OCI-LY1 (cell line): Measurements from ENCODE around the gene COL9A1.

Experiments
- H2AFZ ChIP-seq: fragments of 200-600 bp; sonication (generic), shearing (Covaris generic); 2 replicates; pipeline ENCODE4 v1.6.0; 2014; ENCODE audit warnings: antibody characterized with exemption, mild to moderate bottlenecking, low read length
- H3F3A ChIP-seq: fragments of 200-600 bp; sonication (generic), shearing (Covaris generic); 2 replicates; pipeline ENCODE4 v1.6.0; 2014; ENCODE audit warnings: mild to moderate bottlenecking, antibody characterized with exemption, low read length, moderate library complexity; ENCODE audit not compliant: insufficient read depth
- H3K27ac ChIP-seq: fragments of 200-600 bp; sonication (generic); 2 replicates; pipeline ENCODE4 v1.5.1; 2014; ENCODE audit warnings: low read length, mixed run types, mild to moderate bottlenecking, low read depth; ENCODE audit not compliant: poor library complexity, severe bottlenecking
- H3K27me3 ChIP-seq: fragments of 200-600 bp; sonication (generic); 2 replicates; pipeline ENCODE4 v1.6.0; 2014; ENCODE audit warnings: antibody characterized with exemption, mild to moderate bottlenecking, low read length, moderate library complexity; ENCODE audit not compliant: insufficient read depth
- H3K36me3 ChIP-seq: fragments of 200-600 bp; sonication (generic); 2 replicates; pipeline ENCODE4 v1.6.1; 2014; ENCODE audit warnings: mild to moderate bottlenecking, antibody characterized with exemption, low read length, moderate library complexity, mixed read lengths; ENCODE audit not compliant: insufficient read depth
- H3K4me1 ChIP-seq: fragments of 200-600 bp; sonication (generic); 2 replicates; pipeline ENCODE4 v1.5.1; 2014; ENCODE audit warnings: mild to moderate bottlenecking, low read length, moderate library complexity; ENCODE audit not compliant: insufficient read depth, severe bottlenecking
- H3K4me2 ChIP-seq: fragments of 200-600 bp; sonication (generic), shearing (Covaris generic); 2 replicates; pipeline ENCODE4 v1.6.1; 2014; ENCODE audit warnings: low read length
- H3K4me3 ChIP-seq: fragments of 200-600 bp; sonication (generic); 2 replicates; pipeline ENCODE4 v1.5.1; 2014; ENCODE audit warnings: low read length, low read depth, mild to moderate bottlenecking, mixed read lengths; ENCODE audit not compliant: poor library complexity, severe bottlenecking
- H3K79me2 ChIP-seq: fragments of 200-600 bp; shearing (Covaris generic); 2 replicates; pipeline ENCODE4 v1.6.1; 2016; ENCODE audit warnings: mixed run types, low read length, mixed read lengths; ENCODE audit not compliant: insufficient read depth
- H3K9ac ChIP-seq: fragments of 200-600 bp; sonication (generic), shearing (Covaris generic); 2 replicates; pipeline ENCODE4 v1.6.1; 2014; ENCODE audit warnings: mild to moderate bottlenecking, low read length, mixed read lengths
- H3K9me2 ChIP-seq: fragments of 200-600 bp; sonication (generic), shearing (Covaris generic); 2 replicates; pipeline ENCODE4 v1.6.1; 2014; ENCODE audit warnings: low read depth, mild to moderate bottlenecking, low read length, mixed read lengths
- H3K9me3 ChIP-seq: fragments of 200-600 bp; shearing (Covaris generic); 2 replicates; pipeline ENCODE4 v1.6.1; 2014; ENCODE audit warnings: low read length, mixed read lengths
- H4K20me1 ChIP-seq: fragments of 200-600 bp; sonication (generic), shearing (Covaris generic); 2 replicates; pipeline ENCODE4 v1.6.0; 2016; ENCODE audit warnings: mild to moderate bottlenecking, low read length; ENCODE audit not compliant: insufficient read depth
- EZH2 ChIP-seq: fragments of 200-600 bp; sonication (generic), shearing (Covaris generic); IDR thresholded peaks from 2 replicates; pipeline ENCODE4 v1.8.0; 2017; ENCODE audit warnings: borderline replicate concordance, mixed run types, mild to moderate bottlenecking, antibody characterized with exemption, low read length, moderate library complexity, mixed read lengths
- TF ChIP-seq, protein P1 (sequence below): fragments of 200-600 bp; sonication (generic), shearing (Covaris generic); IDR thresholded peaks from 2 replicates; pipeline ENCODE4 v1.5.1; 2017; ENCODE audit warnings: mild to moderate bottlenecking, antibody characterized with exemption, low read length, moderate library complexity, mixed read lengths

Gene COL9A1

DNA sequence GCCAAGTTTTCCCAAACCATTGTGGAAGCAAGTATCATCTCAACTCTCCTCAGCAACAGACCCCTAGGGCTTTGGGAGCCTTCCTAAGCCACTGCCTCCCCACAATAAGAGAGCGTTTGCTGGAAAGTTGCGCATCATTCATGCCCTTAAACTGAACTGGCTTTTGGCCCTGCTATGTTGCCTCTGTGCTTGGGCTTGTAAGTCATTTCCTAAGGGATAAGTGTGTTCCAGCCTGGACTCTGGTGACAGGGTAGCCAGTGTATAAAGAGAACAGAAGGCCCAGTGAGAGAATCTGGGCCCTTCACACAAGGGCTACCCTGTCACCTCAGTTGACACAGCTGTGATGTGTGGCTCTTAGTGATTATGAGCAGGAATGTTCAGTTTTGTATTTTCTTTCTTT, 77.8 kb downstream of the COL9A1 start:
- no peaks in the 10 kb centered on the region for H4K20me1 ChIP-seq
- H3K27ac ChIP-seq, result no peak overlapping the region
- no peaks in the 10 kb centered on the region for H3K36me3 ChIP-seq
- no peaks in the 10 kb centered on the region for H3K9me3 ChIP-seq
- no peak for TF ChIP-seq EZH2
- TF ChIP-seq, protein P1, sequence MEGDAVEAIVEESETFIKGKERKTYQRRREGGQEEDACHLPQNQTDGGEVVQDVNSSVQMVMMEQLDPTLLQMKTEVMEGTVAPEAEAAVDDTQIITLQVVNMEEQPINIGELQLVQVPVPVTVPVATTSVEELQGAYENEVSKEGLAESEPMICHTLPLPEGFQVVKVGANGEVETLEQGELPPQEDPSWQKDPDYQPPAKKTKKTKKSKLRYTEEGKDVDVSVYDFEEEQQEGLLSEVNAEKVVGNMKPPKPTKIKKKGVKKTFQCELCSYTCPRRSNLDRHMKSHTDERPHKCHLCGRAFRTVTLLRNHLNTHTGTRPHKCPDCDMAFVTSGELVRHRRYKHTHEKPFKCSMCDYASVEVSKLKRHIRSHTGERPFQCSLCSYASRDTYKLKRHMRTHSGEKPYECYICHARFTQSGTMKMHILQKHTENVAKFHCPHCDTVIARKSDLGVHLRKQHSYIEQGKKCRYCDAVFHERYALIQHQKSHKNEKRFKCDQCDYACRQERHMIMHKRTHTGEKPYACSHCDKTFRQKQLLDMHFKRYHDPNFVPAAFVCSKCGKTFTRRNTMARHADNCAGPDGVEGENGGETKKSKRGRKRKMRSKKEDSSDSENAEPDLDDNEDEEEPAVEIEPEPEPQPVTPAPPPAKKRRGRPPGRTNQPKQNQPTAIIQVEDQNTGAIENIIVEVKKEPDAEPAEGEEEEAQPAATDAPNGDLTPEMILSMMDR, result no peak
- no peaks in the 10 kb centered on the region for H3K4me1 ChIP-seq
- H3K27me3 ChIP-seq, result no peaks in the 10 kb centered on the region
- no peak overlapping the region for H3K4me3 ChIP-seq
- no peaks in the 10 kb centered on the region for H3K79me2 ChIP-seq
- H3K4me2 ChIP-seq, result no peak overlapping the region
- no peaks in the 10 kb centered on the region for H3F3A ChIP-seq
- H2AFZ ChIP-seq, result no peak overlapping the region
- H3K9me2 ChIP-seq, result no peaks in the 10 kb centered on the region
- H3K9ac ChIP-seq, result no peak overlapping the region

DNA sequence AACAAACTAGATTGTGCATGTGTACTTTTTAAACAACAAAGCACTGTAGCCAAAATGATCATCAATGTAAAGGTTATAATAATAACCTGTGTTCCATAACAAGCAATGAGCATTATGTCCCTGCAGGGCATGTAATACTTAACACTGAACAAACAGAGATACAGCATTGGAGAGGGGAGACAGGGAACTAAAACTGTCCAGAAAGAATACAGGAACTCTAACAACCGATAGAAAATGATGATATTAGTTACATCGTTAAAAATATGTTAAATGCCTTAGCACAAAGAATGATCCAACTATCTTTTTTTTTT, 80.5 kb downstream of the COL9A1 start:
- H3F3A ChIP-seq, result no peaks in the 10 kb centered on the region
- H3K27me3 ChIP-seq, result no peaks in the 10 kb centered on the region
- no peak overlapping the region for H3K4me2 ChIP-seq
- H3K4me3 ChIP-seq, result no peak overlapping the region
- H3K27ac ChIP-seq, result no peak overlapping the region
- no peaks in the 10 kb centered on the region for H3K36me3 ChIP-seq
- H3K79me2 ChIP-seq, result no peaks in the 10 kb centered on the region
- no peaks in the 10 kb centered on the region for H3K4me1 ChIP-seq
- H2AFZ ChIP-seq, result no peak overlapping the region
- no peaks in the 10 kb centered on the region for H4K20me1 ChIP-seq
- no peaks in the 10 kb centered on the region for H3K9me2 ChIP-seq
- H3K9me3 ChIP-seq, result no peaks in the 10 kb centered on the region
- H3K9ac ChIP-seq, result no peak overlapping the region
- TF ChIP-seq, protein P1, result no peak
- TF ChIP-seq EZH2, result no peak

DNA sequence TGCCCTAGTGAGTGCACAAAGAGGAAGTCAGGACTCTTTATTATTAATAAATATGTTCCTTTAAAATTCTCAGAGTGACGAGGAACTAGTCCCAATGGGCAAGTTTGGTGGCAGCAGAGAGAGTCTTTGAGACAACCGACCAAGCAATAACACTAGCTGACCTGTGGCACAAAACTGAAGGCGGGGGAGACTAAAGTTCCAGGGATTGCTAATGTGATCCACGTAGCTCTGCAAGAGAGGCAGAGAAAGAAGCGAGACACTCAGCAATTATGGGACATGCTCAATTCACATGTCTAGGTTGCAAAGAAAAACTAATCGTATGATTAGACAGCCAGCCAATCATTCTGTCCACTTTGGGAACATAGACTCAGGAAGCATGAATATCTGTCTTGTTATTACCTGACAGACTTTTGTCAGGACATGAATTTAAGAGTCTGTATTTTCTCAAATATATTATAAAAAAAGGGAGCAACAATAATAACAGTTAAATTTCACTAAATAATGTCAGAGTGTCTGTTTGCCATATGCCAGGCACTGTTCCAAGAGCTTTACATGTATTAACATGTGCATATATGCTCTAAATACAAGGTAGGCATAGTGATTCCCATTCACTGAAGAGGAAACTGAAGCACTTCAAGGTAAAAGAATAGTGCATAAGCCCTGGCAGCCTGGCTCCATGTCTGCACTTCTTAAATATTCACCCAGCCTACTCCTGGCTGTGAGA, 81.0 kb downstream of the COL9A1 start:
- Histone ChIP-seq H3K9ac (no peak overlapping the region), H3K27me3 (no peaks in the 10 kb centered on the region), H3K4me2 (no peak overlapping the region), H3F3A (no peaks in the 10 kb centered on the region), H3K4me3 (no peak overlapping the region), H4K20me1 (no peaks in the 10 kb centered on the region), H3K9me2 (no peaks in the 10 kb centered on the region), H2AFZ (no peak overlapping the region), H3K4me1 (no peaks in the 10 kb centered on the region), H3K36me3 (no peaks in the 10 kb centered on the region), H3K9me3 (no peaks in the 10 kb centered on the region), H3K27ac (no peak overlapping the region), H3K79me2 (no peaks in the 10 kb centered on the region)
- TF ChIP-seq EZH2, result no peak
- TF ChIP-seq, protein P1, result no peak
